ENCODE measurements around the gene HUNK.
A peak's percentile ranks its signal among the peaks of the same experiment; 100 is the strongest.
"Not testable (repeated sequence)": the region's sequence is repeated elsewhere in the genome, so short reads cannot be mapped to it uniquely, and the experiment has no call there.

Gene HUNK

DNA sequence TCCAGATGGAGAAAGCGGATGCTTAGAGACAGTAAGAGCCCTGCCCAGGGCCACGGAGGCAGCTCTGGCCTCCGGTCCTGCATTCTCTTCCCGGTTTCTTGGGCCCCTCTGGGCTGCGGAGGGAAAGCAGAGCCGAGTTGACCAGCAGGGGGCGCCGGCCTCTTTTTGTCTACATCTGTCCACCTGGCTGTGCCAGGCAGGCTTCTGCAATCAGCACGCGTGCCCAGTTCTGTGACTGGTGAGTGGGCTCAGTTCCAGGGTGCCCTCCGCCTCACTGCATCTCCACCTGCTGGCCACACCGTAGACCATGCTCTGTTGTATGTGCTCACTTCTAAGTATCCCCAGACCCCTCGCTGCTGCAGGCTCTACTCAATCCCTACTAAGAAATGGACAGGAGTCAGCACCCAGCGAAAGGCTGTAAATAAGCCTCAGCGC, 6.7 kb upstream of the HUNK start:
- CTCF ChIA-PET, result interaction anchor here (0.6 to 1.6 kb wide), 10 partner anchors 10 to 469 kb away, joined by 3 to 11 read pairs (median 3); no protein-coding TSS in a partner anchor
- no peak overlapping the region for H3K27ac ChIP-seq
- peak; percentile 59 for DNase-seq (ENCODE audit: low spot score)
- POLR2A ChIA-PET (ENCODE audit: low non-redundant PET), result no interaction called here
- TF ChIP-seq CTCF (conservative IDR thresholded peaks at IDR 0.05; ENCODE audit: low read depth), result peak; percentile 64

DNA sequence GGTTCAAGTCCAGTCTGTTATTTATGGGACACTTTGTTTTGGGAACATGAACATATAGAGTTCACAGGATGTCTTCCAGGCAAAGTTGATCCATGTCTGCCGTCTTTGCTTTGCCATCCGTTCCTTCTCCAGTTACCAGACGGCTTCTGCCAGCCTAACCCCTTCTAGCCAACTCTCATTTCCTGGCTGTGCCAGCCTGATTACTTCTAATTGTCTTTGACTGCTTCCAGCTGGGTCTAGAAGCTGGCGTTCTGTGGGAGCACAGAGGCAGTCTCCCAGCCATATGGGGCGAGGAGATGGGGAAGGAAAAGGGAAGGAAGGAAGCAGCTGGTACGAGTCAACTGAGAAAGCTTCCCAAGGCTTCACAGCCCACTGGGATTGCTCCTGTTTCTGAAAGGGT, 3.1 kb upstream of the HUNK start:
- no peak overlapping the region for H3K27ac ChIP-seq
- no peak for TF ChIP-seq CTCF (conservative IDR thresholded peaks at IDR 0.05; ENCODE audit: low read depth)
- CTCF ChIA-PET, result no interaction called here
- POLR2A ChIA-PET (ENCODE audit: low non-redundant PET), result no interaction called here
- no peak for DNase-seq (ENCODE audit: low spot score)

DNA sequence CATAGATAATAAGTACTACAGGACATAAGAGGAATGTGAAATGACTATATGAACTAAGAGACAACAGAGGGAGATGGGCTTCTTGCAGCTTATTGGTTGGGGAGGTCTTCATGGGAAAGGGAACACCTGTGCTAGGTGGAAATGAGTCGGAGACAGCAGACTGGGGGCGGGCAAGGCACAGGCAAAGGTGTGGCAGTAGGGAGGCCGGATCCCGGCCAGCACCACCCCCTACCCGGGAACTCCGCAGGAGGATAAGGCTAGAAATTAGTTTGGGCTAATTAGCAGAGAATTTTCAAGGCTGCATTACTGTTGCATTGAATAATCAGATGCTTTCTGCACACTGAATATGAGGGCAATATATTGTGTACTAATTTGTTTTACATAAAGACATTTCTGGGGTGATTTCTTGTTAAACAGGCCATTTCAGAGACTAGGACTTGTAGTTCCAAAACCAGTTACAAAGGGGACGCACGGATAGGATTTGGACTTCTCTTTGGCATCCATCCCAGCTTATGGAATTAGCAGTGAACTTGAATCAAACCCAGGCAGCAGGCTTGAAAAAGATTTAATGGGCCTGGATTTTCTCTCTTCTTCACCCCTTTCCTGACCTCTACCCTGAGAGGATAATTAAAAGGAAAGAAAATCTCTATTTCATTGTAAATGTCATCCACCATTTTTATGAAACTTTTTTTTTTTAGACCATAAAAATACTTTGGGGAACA, 2.2 kb upstream of the HUNK start:
- TF ChIP-seq CTCF (conservative IDR thresholded peaks at IDR 0.05; ENCODE audit: low read depth), result no peak
- ChIA-PET CTCF (interaction anchor here (0.6 to 0.7 kb wide), 3 partner anchors 176 to 387 kb away, joined by 3 read pairs; no protein-coding TSS in a partner anchor), POLR2A (ENCODE audit: low non-redundant PET) (no interaction called here)
- DNase-seq (ENCODE audit: low spot score), result no peak
- H3K27ac ChIP-seq, result no peak overlapping the region

GRCh38 chr21:31871371-31871770, 1.4 kb upstream of the HUNK start:
- H3K27ac ChIP-seq; DNase-seq (ENCODE audit: low spot score); POLR2A ChIA-PET (ENCODE audit: low non-redundant PET): not testable (repeated sequence)
- CTCF ChIA-PET, result interaction anchor here (0.6 kb wide), 1 partner anchor 176 kb away, joined by 3 read pairs; no protein-coding TSS in a partner anchor

GRCh38 chr21:31872072-31872451, 758 bp upstream of the HUNK start:
- H3K27ac ChIP-seq, result no peak overlapping the region
- POLR2A ChIA-PET (ENCODE audit: low non-redundant PET), result no interaction called here
- CTCF ChIA-PET, result no interaction called here
- DNase-seq (ENCODE audit: low spot score), result no peak
- TF ChIP-seq CTCF (conservative IDR thresholded peaks at IDR 0.05; ENCODE audit: low read depth), result no peak

DNA sequence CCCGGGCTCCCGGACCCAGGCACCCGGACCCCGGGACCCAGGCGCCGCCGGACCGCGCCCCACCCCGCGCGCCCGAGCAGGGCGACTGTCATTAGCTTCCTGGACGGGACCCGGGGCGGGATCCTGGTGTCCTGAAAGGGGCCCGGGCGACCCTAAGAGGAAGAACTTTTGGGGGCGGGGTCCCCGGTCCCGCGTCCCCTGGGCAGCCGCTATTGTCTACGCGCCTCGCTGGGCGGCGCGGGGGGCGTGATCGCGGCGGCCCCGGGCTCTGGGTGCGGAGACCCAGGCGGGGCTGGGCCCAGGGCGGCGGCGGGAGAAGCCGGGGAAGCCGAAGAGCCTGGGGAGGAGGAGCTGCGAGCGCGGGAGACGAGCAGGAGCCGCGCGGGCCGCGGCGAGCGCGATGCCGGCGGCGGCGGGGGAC, 465 bp downstream of the HUNK start:
- no peak for DNase-seq (ENCODE audit: low spot score)
- CTCF ChIA-PET, result interaction anchor here (1.1 kb wide), 1 partner anchor 92 kb away, joined by 3 read pairs; no protein-coding TSS in a partner anchor
- POLR2A ChIA-PET (ENCODE audit: low non-redundant PET), result no interaction called here
- H3K27ac ChIP-seq, result no peak overlapping the region
- TF ChIP-seq CTCF (conservative IDR thresholded peaks at IDR 0.05; ENCODE audit: low read depth), result no peak

Measured in RWPE1 (cell line).